Spleen (tissue), 7 donors: ENCODE measurements around the gene HELQ.

Source experiments
- CTCF ChIP-seq, 11 experiments: fragments of 200-600 bp in 7 of 11; fragments of 450-650 bp in 4 of 11; sonication (generic) in 4 of 11; IDR thresholded peaks in 8 of 11; conservative IDR thresholded peaks in 3 of 11; 1 replicate in 7 of 11; 2 replicates in 4 of 11; pipeline versions ENCODE4 v1.4.0 to v1.8.0; 2016 to 2021; ENCODE audit warnings: antibody characterized with exemption in 11 of 11, inconsistent platforms in 4 of 11, mild to moderate bottlenecking in 1 of 11
- POLR2A ChIP-seq, 3 donors: fragments of 450-650 bp; IDR thresholded peaks; one replicate each; pipeline ENCODE4 v1.5.1; 2017; ENCODE audit warnings: antibody characterized with exemption in 3 of 3, mild to moderate bottlenecking in 1 of 3
- POLR2AphosphoS5 ChIP-seq, 3 donors: sonication (generic); formaldehyde crosslinking; IDR thresholded peaks; one replicate each; pipeline ENCODE4 v1.5.1; 2017; ENCODE audit warnings: antibody characterized with exemption in 3 of 3
- donor health status: DM: no; HTN: no; CAD: no; lungs with moderate emphysema.
- donor health status: DM: no; HTN: no; CAD: no.
- donor health status: DM: no; HTN: no; CAD: no.

DNA sequence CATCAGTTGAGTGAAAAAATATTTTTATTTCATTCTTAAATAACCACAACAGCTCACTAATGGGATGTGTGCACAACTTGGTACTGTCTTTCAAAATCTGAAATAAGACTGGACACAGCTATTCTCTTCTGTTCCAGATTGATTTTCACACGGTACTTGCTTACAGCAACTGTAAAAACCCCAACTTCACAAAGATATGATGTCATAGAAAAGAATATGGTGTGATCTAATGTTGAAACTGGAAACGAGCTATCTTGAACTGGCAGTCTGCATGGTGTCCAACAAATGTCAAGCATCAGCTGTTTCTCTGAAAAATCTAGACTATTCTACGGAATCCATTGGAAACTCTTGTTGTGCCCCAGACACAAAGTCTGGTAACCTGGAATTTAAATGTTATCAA is 14.7 kb downstream of the HELQ start:
- TF ChIP-seq CTCF (IDR thresholded peaks at IDR 0.05 in 8 of 11, conservative IDR thresholded peaks at IDR 0.05 in 3 of 11) (no peak), POLR2A (IDR thresholded peaks at IDR 0.05) (no peak), POLR2AphosphoS5 (IDR thresholded peaks at IDR 0.05) (no peak)
